ENCODE measurements around the gene BORCS6. TPM values are rescaled to one million over a fixed set of nuclear protein-coding genes. Genes with fewer than 3 reads are reported as not detected.

BORCS6 gene
- 4.3 and 7.4 TPM in 2 replicates for total RNA-seq (2014; rRNA removed; shearing (Covaris generic))

- no peaks in the 10 kb centered on the region for H3K27me3 ChIP-seq (replicated peaks)
- peak within 1 kb of the TSS; percentile 72 for H3K4me3 ChIP-seq
- DNase-seq (ENCODE audit: low read depth in 1 of 2, low spot score in 2 of 2): peak; percentile 93 to 98
- peaks cover 30% of the 10 kb centered on the region for H3K4me1 ChIP-seq (replicated peaks)
- H3K9me3 ChIP-seq (replicated peaks): no peaks in the 10 kb centered on the region
- peak within 1 kb of the TSS; percentile 54 for H3K27ac ChIP-seq
- 0 out of 2 replicates have a peak, but pooled peaks cover 4% of the 10 kb centered on the region for H3K36me3 ChIP-seq
Observed at GRCh38 chr17:8189711-8190477, at the start of gene BORCS6. TSS of gene BORCS6 (minus strand) at chr17:8190180. CDS start at chr17:8190140, 40 bp downstream.

DNA sequence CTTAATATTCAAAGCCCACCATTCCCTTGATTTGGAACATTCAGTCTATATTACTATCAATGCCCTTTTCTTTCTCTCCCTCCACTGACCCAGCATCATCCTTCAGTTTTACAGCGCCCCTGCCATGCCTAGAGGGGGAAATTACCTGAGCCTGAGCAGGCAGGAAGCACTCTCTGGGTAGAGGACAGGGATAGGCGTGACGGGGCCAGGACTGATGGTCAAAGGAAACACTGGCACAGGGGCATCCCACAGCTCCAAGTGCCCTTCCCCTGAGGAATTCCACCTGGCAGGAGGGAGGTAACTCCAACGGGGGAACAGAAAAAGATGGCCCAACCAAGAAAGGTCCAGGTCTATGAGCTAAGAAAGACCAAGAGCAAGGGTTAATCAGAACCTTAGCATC lies 47.9 kb upstream of the BORCS6 start:
- H3K36me3 ChIP-seq: no peaks in the 10 kb centered on the region
- no peak overlapping the region for H3K4me3 ChIP-seq
- H3K27me3 ChIP-seq (replicated peaks): no peaks in the 10 kb centered on the region
- no peak for DNase-seq (ENCODE audit: low read depth in 1 of 2, low spot score in 2 of 2)
- no peaks in the 10 kb centered on the region for H3K9me3 ChIP-seq (replicated peaks)
- no peaks in the 10 kb centered on the region for H3K4me1 ChIP-seq (replicated peaks)
- no peak overlapping the region for H3K27ac ChIP-seq

GRCh38 chr17:8237175-8237574 lies 47.2 kb upstream of the BORCS6 start:
- H3K27ac ChIP-seq: no peak overlapping the region
- no peaks in the 10 kb centered on the region for H3K4me1 ChIP-seq (replicated peaks)
- H3K4me3 ChIP-seq: no peak overlapping the region
- H3K27me3 ChIP-seq (replicated peaks): no peaks in the 10 kb centered on the region
- H3K36me3 ChIP-seq: no peaks in the 10 kb centered on the region
- H3K9me3 ChIP-seq (replicated peaks): no peaks in the 10 kb centered on the region
- no peak for DNase-seq (ENCODE audit: low read depth in 1 of 2, low spot score in 2 of 2)

DNA sequence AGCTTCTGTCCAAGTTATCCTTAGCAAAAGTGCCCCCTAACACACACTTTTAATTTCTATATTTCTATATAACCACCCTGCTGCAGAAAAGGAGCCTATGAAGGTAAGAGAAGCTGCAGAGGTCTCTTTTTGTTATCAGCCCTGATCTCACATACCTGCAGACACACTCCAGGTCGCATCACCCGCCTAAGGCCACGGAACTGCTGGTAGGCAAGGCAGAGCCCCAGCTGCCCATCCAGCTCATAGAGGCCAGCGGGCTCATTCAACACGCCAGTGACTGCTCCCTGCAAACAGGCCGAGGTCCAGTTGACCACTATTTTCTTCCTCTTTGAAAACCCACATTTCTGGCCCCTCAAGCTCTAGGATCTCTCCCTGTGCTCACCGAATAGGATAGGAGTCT lies 45.7 kb upstream of the BORCS6 start:
- Histone ChIP-seq H3K4me3 (no peak overlapping the region), H3K27ac (no peak overlapping the region), H3K4me1 (replicated peaks) (no peaks in the 10 kb centered on the region), H3K27me3 (replicated peaks) (no peaks in the 10 kb centered on the region), H3K36me3 (peaks cover 5% of the 10 kb centered on the region), H3K9me3 (replicated peaks) (no peaks in the 10 kb centered on the region)
- DNase-seq (ENCODE audit: low read depth in 1 of 2, low spot score in 2 of 2): no peak

DNA sequence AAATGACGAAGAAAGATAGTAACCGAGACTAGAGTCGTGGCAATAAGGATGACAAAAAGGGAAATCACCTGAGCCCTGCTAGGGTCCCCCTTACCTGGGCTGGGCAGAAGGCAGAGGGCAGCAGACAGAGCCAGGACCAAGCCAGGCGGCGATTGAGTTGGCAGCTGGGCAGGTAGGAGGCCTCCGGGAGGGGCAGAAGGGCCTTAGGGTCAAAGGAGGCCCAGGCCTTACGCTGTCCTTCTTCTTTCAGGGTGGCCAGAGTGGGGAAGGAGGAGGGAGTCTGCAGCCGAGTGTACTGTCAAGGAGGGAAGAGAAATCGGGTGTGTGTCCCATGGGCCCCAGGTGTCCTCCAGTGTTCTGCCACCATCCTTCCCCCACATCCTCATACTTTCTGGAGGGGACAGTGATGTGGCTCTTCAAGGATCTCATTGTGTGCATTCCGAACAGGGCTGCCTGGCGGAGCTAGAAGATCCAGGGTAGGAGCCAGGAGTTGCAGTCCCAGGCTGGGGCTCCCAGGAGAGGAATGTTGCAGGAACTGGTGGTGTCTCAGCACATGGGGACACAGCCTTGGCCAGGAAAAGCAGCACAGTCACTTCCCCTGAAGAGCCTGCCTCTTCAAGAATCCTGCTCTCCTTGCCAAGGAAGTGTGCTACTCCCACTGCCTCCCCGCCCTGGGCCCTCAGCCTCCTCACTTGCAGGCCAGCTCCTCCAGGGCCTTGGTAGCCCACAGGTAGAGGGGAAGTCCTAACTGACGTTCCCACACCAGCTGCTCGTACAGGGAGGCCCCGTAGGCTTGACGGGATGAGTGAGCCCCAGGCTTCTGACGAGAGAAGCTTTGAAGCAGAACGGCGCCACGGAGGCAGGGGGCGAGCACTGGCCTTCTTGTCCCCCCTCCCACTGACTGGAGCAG lies 44.6 kb upstream of the BORCS6 start:
- Histone ChIP-seq H3K36me3 (peaks cover 5% of the 10 kb centered on the region), H3K27ac (no peak overlapping the region), H3K4me3 (no peak overlapping the region), H3K27me3 (replicated peaks) (no peaks in the 10 kb centered on the region), H3K9me3 (replicated peaks) (no peaks in the 10 kb centered on the region), H3K4me1 (replicated peaks) (no peaks in the 10 kb centered on the region)
- DNase-seq (ENCODE audit: low read depth in 1 of 2, low spot score in 2 of 2): no peak

- H3K36me3 ChIP-seq: peaks cover 10% of the 10 kb centered on the region
Observed at GRCh38 chr17:8231701-8232100, 41.7 kb upstream of the BORCS6 start.

DNA sequence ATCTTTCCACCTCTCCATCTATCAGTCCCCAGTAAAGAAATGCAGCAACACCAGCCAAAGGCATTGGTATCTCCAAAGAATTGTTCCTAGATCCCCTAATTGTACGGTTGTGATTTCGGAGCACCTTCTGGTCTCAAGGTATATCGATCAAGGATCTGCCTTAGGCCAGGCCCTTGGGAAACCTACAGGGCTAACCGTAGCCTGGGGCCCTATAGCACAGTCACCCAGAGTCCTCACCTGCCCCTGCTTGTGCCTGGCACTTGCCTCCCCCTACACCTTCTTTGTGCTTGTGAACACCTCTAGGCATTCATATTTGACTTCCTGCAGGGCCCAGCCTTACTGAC lies 37.2 kb upstream of the BORCS6 start:
- Histone ChIP-seq H3K4me1 (replicated peaks) (peaks cover 14% of the 10 kb centered on the region), H3K27me3 (replicated peaks) (no peaks in the 10 kb centered on the region), H3K27ac (no peak overlapping the region), H3K9me3 (replicated peaks) (no peaks in the 10 kb centered on the region), H3K4me3 (peak overlapping the region; percentile 36), H3K36me3 (peaks cover 10% of the 10 kb centered on the region)
- DNase-seq (ENCODE audit: low read depth in 1 of 2, low spot score in 2 of 2): no peak

More at GRCh38 chr17:8231701-8232100, 41.7 kb upstream of the BORCS6 start:
- no peak overlapping the region for H3K27ac ChIP-seq
- no peak overlapping the region for H3K4me3 ChIP-seq
- peaks cover 5% of the 10 kb centered on the region for H3K4me1 ChIP-seq (replicated peaks)
- no peaks in the 10 kb centered on the region for H3K27me3 ChIP-seq (replicated peaks)
- no peaks in the 10 kb centered on the region for H3K9me3 ChIP-seq (replicated peaks)
- no peak for DNase-seq (ENCODE audit: low read depth in 1 of 2, low spot score in 2 of 2)

GRCh38 chr17:8226536-8227237 lies 36.7 kb upstream of the BORCS6 start:
- Histone ChIP-seq H3K36me3 (peaks cover 8% of the 10 kb centered on the region; the same call in 1 of the 2 replicates), H3K4me3 (peak overlapping the region; percentile 36), H3K27ac (peak overlapping the region; percentile 58), H3K27me3 (replicated peaks) (no peaks in the 10 kb centered on the region), H3K4me1 (replicated peaks) (peaks cover 14% of the 10 kb centered on the region), H3K9me3 (replicated peaks) (no peaks in the 10 kb centered on the region)
- peak; percentile 82 to 97 for DNase-seq (ENCODE audit: low read depth in 1 of 2, low spot score in 2 of 2)

- peak overlapping the region; percentile 36 for H3K4me3 ChIP-seq
- peak in 1 of 2 experiments; percentile 86 for DNase-seq (ENCODE audit: low read depth in 1 of 2, low spot score in 2 of 2)
- peak overlapping the region; percentile 58 for H3K27ac ChIP-seq
- peaks cover 14% of the 10 kb centered on the region for H3K4me1 ChIP-seq (replicated peaks)
- H3K9me3 ChIP-seq (replicated peaks): no peaks in the 10 kb centered on the region
- H3K36me3 ChIP-seq: peaks cover 6% of the 10 kb centered on the region; the same call in 1 of the 2 replicates
- no peaks in the 10 kb centered on the region for H3K27me3 ChIP-seq (replicated peaks)
Observed at GRCh38 chr17:8225813-8226535, 36.0 kb upstream of the BORCS6 start.

DNA sequence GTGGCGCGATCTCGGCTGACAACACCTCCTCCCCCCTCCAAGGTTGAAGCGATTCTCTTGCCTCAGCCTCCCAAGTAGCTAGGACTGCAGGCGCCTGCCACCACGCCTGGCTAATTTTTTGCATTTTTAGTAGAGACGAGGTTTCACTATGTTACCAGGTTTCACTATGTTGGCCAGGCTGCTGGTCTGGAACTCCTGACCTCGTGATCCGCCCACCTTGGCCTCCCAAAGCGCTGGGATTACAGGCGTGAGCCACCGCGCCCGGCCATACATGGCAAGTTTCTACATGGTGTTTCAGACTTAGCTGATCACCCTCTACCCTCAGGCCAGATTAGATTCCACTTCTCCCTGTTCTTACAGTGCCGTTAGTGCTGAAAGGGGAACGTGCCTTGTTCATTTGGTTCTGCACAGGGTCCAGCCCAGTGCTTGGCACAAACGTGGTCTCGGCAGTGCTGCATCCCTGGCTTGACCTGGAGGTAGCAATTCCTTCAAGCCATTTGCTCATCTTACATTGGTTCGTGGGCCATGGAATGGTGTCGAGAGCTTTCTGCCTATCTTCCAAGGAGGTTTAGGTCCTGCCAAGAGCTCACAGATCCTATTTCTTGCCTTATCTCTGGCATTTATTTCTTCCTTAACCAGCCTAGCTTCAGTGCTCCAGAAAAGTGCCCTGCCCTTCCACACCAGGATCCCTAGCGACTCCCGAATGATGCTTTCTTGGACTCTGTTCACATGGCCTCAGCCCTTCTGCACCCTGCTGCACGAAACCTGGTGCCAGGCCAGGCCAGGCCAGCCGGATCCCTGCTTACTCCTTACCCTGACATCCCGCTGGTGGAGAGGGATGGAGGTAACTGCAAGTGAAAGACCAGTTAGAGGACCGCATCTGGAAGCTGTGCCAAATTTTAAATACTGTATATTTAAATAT lies 35.2 kb upstream of the BORCS6 start:
- no peak for DNase-seq (ENCODE audit: low read depth in 1 of 2, low spot score in 2 of 2)
- no peak overlapping the region for H3K4me3 ChIP-seq
- no peaks in the 10 kb centered on the region for H3K27me3 ChIP-seq (replicated peaks)

GRCh38 chr17:8223356-8224126 lies 33.6 kb upstream of the BORCS6 start:
- Histone ChIP-seq H3K27me3 (replicated peaks) (no peaks in the 10 kb centered on the region), H3K9me3 (replicated peaks) (no peaks in the 10 kb centered on the region), H3K4me3 (peak overlapping the region; percentile 49), H3K4me1 (replicated peaks) (peaks cover 18% of the 10 kb centered on the region), H3K36me3 (peaks cover 6% of the 10 kb centered on the region; the same call in 1 of the 2 replicates), H3K27ac (peak overlapping the region; percentile 54)
- peak in 1 of 2 experiments; percentile 70 for DNase-seq (ENCODE audit: low read depth in 1 of 2, low spot score in 2 of 2)

More for the DNA sequence above, 35.2 kb upstream of the BORCS6 start:
- Histone ChIP-seq H3K27ac (no peak overlapping the region), H3K4me1 (replicated peaks) (peaks cover 15% of the 10 kb centered on the region), H3K36me3 (peaks cover 6% of the 10 kb centered on the region; the same call in 1 of the 2 replicates), H3K9me3 (replicated peaks) (no peaks in the 10 kb centered on the region)

Measured in SJSA1 (cell line).